ENCODE measurements around the gene FKBP3.

- TF ChIP-seq CTCF (IDR thresholded peaks at IDR 0.05) (no peak), ATF6 (CRISPR knock-in tag; IDR thresholded peaks at IDR 0.05) (no peak), CREB1 (CRISPR knock-in tag; IDR thresholded peaks at IDR 0.05) (no peak), CBFB (CRISPR knock-in tag; IDR thresholded peaks at IDR 0.05; ENCODE audit: low read depth) (no peak), TEAD4 (CRISPR knock-in tag; IDR thresholded peaks at IDR 0.05) (no peak), CREM (CRISPR knock-in tag; IDR thresholded peaks at IDR 0.05) (no peak), USF2 (CRISPR knock-in tag; IDR thresholded peaks at IDR 0.05) (no peak), TCF7 (CRISPR knock-in tag; IDR thresholded peaks at IDR 0.05; ENCODE audit: low read depth) (no peak), E2F5 (CRISPR knock-in tag; IDR thresholded peaks at IDR 0.05) (no peak), PREB (CRISPR knock-in tag; IDR thresholded peaks at IDR 0.05; ENCODE audit: borderline replicate concordance) (no peak)
These were observed 67.6 kb downstream of the FKBP3 start for GRCh38 chr14:45066667-45067066.
